Astrocyte (in vitro differentiated cells and primary cell): ENCODE measurements around the gene MAFB. TPM values are rescaled to one million over a fixed set of nuclear protein-coding genes. Genes with fewer than 3 reads are reported as not detected.

Source experiments
- DNase-seq: peaks from one replicate; pipeline ENCODE4 v3.0.0-alpha.2; 2010; ENCODE audit warnings: low read depth
- FAIRE-seq: peaks from 2 replicates; lab custom pipeline; 2011; peaks lifted over from hg19 to GRCh38; lab: Jason Lieb, UNC
- H2AFZ ChIP-seq: 2 replicates; pipeline ENCODE4 v1.6.0; 2012; ENCODE audit warnings: low read depth, low read length, inconsistent platforms
- H3K27ac ChIP-seq: 2 replicates; pipeline ENCODE4 v1.5.1; 2011; ENCODE audit warnings: low read depth, low read length, inconsistent platforms
- H3K27me3 ChIP-seq: 2 replicates; pipeline ENCODE4 v1.6.0; 2011; ENCODE audit warnings: low read length, inconsistent platforms; ENCODE audit not compliant: insufficient read depth
- H3K36me3 ChIP-seq: 2 replicates; pipeline ENCODE4 v1.5.1; 2011; ENCODE audit warnings: low read length, inconsistent platforms; ENCODE audit not compliant: insufficient read depth
- H3K4me1 ChIP-seq: 2 replicates; pipeline ENCODE4 v1.5.1; 2011; ENCODE audit warnings: low read length, inconsistent platforms; ENCODE audit not compliant: insufficient read depth
- H3K4me2 ChIP-seq: 2 replicates; pipeline ENCODE4 v1.6.0; 2012; ENCODE audit warnings: low read length, inconsistent platforms
- H3K4me3 ChIP-seq: 2 replicates; pipeline ENCODE4 v1.5.1; 2011; ENCODE audit warnings: low read depth, mild to moderate bottlenecking, low read length, inconsistent platforms; ENCODE audit not compliant: insufficient read depth
- H3K79me2 ChIP-seq: 2 replicates; pipeline ENCODE4 v1.6.0; 2012; ENCODE audit warnings: mild to moderate bottlenecking, low read length, inconsistent platforms; ENCODE audit not compliant: insufficient read depth
- H3K9ac ChIP-seq: 2 replicates; pipeline ENCODE4 v1.6.0; 2012; ENCODE audit warnings: mild to moderate bottlenecking, low read length, inconsistent platforms
- H3K9me3 ChIP-seq: 2 replicates; pipeline ENCODE4 v1.5.1; 2012; ENCODE audit warnings: low read depth, mild to moderate bottlenecking, low read length, inconsistent platforms; ENCODE audit not compliant: insufficient read depth
- H4K20me1 ChIP-seq: 2 replicates; pipeline ENCODE4 v1.6.0; 2012; ENCODE audit warnings: low read length, inconsistent platforms; ENCODE audit not compliant: insufficient read depth
- H3K27ac Mint-ChIP-seq: one replicate; pipeline ENCODE4 v1.8.0; 2021; ENCODE audit warnings: mild to moderate bottlenecking, mixed read lengths; ENCODE audit not compliant: unreplicated experiment
- H3K27me3 Mint-ChIP-seq: one replicate; pipeline ENCODE4 v1.8.0; 2021; ENCODE audit warnings: low read depth, mixed read lengths; ENCODE audit not compliant: unreplicated experiment
- H3K36me3 Mint-ChIP-seq: one replicate; pipeline ENCODE4 v1.8.0; 2021; ENCODE audit warnings: low read depth, mixed read lengths; ENCODE audit not compliant: unreplicated experiment
- H3K4me1 Mint-ChIP-seq: one replicate; pipeline ENCODE4 v1.8.0; 2021; ENCODE audit warnings: low read depth, mixed read lengths; ENCODE audit not compliant: unreplicated experiment
- H3K4me3 Mint-ChIP-seq: one replicate; pipeline ENCODE4 v1.8.0; 2021; ENCODE audit warnings: mild to moderate bottlenecking, moderate library complexity, mixed read lengths; ENCODE audit not compliant: unreplicated experiment
- H3K9me3 Mint-ChIP-seq: one replicate; pipeline ENCODE4 v1.8.0; 2021; ENCODE audit warnings: mild to moderate bottlenecking, mixed read lengths; ENCODE audit not compliant: unreplicated experiment
- EZH2 ChIP-seq: IDR thresholded peaks from 2 replicates; pipeline ENCODE4 v1.6.1; 2012; ENCODE audit warnings: mild to moderate bottlenecking, low read length, inconsistent platforms; ENCODE audit not compliant: insufficient read depth
- total RNA-seq: library from RNA; stranded (reverse); gene quantifications from 2 replicates; pipeline ENCODE4 v1.2.1, GENCODE V29; 2021
- TF ChIP-seq, protein P1 (sequence below): IDR thresholded peaks from 2 replicates; pipeline ENCODE4 v1.5.1; 2011; ENCODE audit warnings: low read depth, mild to moderate bottlenecking, inconsistent platforms, low read length, moderate library complexity; ENCODE audit not compliant: insufficient read depth

MAFB gene
- total RNA-seq, 1 donor from 2014 or later = 2.9 TPM

DNA sequence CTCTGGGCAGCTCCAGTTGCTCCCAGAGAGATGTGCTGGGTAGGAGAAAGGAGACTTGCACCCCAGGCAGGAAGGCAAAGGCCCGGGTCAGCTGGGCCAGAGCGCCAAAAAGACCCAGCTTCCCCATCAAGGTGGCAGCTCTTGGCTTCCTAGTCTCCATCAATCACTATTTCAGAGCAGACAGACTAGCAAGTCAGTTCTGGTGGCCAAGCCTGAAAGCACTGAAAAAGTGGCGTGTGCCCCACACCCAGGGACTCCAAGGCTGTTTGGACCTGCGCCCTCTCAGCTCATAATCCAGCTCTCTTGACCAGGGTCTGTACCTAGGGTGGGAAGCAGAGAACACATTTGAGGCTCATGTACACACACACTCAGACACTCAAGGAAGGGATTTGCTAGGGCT is 3.7 kb downstream of the MAFB start:
- H3K4me3 ChIP-seq = no peak overlapping the region
- H3K79me2 ChIP-seq = no peaks in the 10 kb centered on the region
- no peaks in the 10 kb centered on the region for H3K36me3 ChIP-seq
- Mint-ChIP-seq H3K4me3 (no peak overlapping the region), H3K27ac (no peak overlapping the region), H3K27me3 (peaks cover 73% of the 10 kb centered on the region), H3K4me1 (peaks cover 3% of the 10 kb centered on the region), H3K9me3 (no peaks in the 10 kb centered on the region), H3K36me3 (peaks cover 6% of the 10 kb centered on the region)
- H3K4me1 ChIP-seq = peaks cover 22% of the 10 kb centered on the region
- H3K9ac ChIP-seq = no peak overlapping the region
- DNase-seq (no peak), FAIRE-seq (no peak)
- peaks cover 73% of the 10 kb centered on the region for H3K27me3 ChIP-seq
- H3K4me2 ChIP-seq = no peak overlapping the region
- TF ChIP-seq, protein P1, sequence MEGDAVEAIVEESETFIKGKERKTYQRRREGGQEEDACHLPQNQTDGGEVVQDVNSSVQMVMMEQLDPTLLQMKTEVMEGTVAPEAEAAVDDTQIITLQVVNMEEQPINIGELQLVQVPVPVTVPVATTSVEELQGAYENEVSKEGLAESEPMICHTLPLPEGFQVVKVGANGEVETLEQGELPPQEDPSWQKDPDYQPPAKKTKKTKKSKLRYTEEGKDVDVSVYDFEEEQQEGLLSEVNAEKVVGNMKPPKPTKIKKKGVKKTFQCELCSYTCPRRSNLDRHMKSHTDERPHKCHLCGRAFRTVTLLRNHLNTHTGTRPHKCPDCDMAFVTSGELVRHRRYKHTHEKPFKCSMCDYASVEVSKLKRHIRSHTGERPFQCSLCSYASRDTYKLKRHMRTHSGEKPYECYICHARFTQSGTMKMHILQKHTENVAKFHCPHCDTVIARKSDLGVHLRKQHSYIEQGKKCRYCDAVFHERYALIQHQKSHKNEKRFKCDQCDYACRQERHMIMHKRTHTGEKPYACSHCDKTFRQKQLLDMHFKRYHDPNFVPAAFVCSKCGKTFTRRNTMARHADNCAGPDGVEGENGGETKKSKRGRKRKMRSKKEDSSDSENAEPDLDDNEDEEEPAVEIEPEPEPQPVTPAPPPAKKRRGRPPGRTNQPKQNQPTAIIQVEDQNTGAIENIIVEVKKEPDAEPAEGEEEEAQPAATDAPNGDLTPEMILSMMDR = no peak
- no peak for TF ChIP-seq EZH2
- peaks cover 21% of the 10 kb centered on the region for H4K20me1 ChIP-seq
- no peak overlapping the region for H3K27ac ChIP-seq
- H2AFZ ChIP-seq = no peak overlapping the region
- H3K9me3 ChIP-seq = no peaks in the 10 kb centered on the region

- Histone ChIP-seq H3K9ac (no peak overlapping the region), H2AFZ (no peak overlapping the region), H3K79me2 (no peaks in the 10 kb centered on the region), H3K27me3 (peaks cover 83% of the 10 kb centered on the region), H4K20me1 (peaks cover 21% of the 10 kb centered on the region), H3K27ac (no peak overlapping the region), H3K4me2 (peak overlapping the region; percentile 81), H3K9me3 (no peaks in the 10 kb centered on the region), H3K4me3 (no peak overlapping the region), H3K4me1 (peaks cover 14% of the 10 kb centered on the region), H3K36me3 (no peaks in the 10 kb centered on the region)
- Mint-ChIP-seq H3K27me3 (peaks cover 83% of the 10 kb centered on the region), H3K9me3 (no peaks in the 10 kb centered on the region), H3K27ac (no peak overlapping the region), H3K4me1 (peaks cover 2% of the 10 kb centered on the region), H3K36me3 (peaks cover 6% of the 10 kb centered on the region), H3K4me3 (peak overlapping the region; percentile 54)
- DNase-seq (no peak), FAIRE-seq (no peak)
- TF ChIP-seq, protein P1 = no peak
- TF ChIP-seq EZH2 = no peak
These were observed 5.2 kb downstream of the MAFB start for GRCh38 chr20:40683894-40684268.

GRCh38 chr20:40683221-40683893 is 5.7 kb downstream of the MAFB start:
- H3K4me3 Mint-ChIP-seq = peak overlapping the region; percentile 78
- peaks cover 6% of the 10 kb centered on the region for H3K36me3 Mint-ChIP-seq
- Histone ChIP-seq H3K9me3 (no peaks in the 10 kb centered on the region), H3K79me2 (no peaks in the 10 kb centered on the region), H3K27me3 (peaks cover 84% of the 10 kb centered on the region), H2AFZ (peak overlapping the region; percentile 63), H3K36me3 (no peaks in the 10 kb centered on the region), H3K27ac (no peak overlapping the region), H4K20me1 (peaks cover 21% of the 10 kb centered on the region), H3K9ac (no peak overlapping the region), H3K4me1 (peaks cover 11% of the 10 kb centered on the region), H3K4me3 (peak overlapping the region; percentile 42), H3K4me2 (peak overlapping the region; percentile 81)
- H3K27ac Mint-ChIP-seq = no peak overlapping the region
- TF ChIP-seq, protein P1 = no peak
- peak; percentile 67 for TF ChIP-seq EZH2
- peaks cover 86% of the 10 kb centered on the region for H3K27me3 Mint-ChIP-seq
- H3K4me1 Mint-ChIP-seq = peaks cover 2% of the 10 kb centered on the region
- DNase-seq (peak; percentile 14), FAIRE-seq (no peak)
- no peaks in the 10 kb centered on the region for H3K9me3 Mint-ChIP-seq
